Raji (cell line): ENCODE results near the gene PIF1.

Experiments used
- POLR2A ChIP-seq: IDR thresholded peaks from 2 replicates; pipeline ENCODE4 v1.6.1; 2011; ENCODE audit warnings: low read depth, low read length, control low read depth; ENCODE audit not compliant: insufficient read depth

PIF1 gene

GRCh38 chr15:64842096-64842939, 16.9 kb upstream of the PIF1 start:
- no peak for TF ChIP-seq POLR2A

GRCh38 chr15:64841344-64842095, 16.1 kb upstream of the PIF1 start, which contains the start of gene PLEKHO2:
PLEKHO2 (plus strand) TSS chr15:64841915; CDS start chr15:64842017, 102 bp downstream.
- TF ChIP-seq POLR2A: peak; percentile 81

- no peak for TF ChIP-seq POLR2A
Measured at GRCh38 chr15:64841060-64841343, 15.6 kb upstream of the PIF1 start.

- TF ChIP-seq POLR2A: no peak
Measured at GRCh38 chr15:64837502-64837901, 12.1 kb upstream of the PIF1 start.

GRCh38 chr15:64836023-64836536, 10.6 kb upstream of the PIF1 start:
- TF ChIP-seq POLR2A: no peak

- TF ChIP-seq POLR2A: no peak
Measured at GRCh38 chr15:64833690-64834089, 8.2 kb upstream of the PIF1 start.

GRCh38 chr15:64828985-64829384, 3.5 kb upstream of the PIF1 start:
- TF ChIP-seq POLR2A: no peak

GRCh38 chr15:64824929-64825430, 467 bp downstream of the PIF1 start:
- TF ChIP-seq POLR2A: no peak

- TF ChIP-seq POLR2A: no peak
Measured at GRCh38 chr15:64816452-64816851, 9.0 kb downstream of the PIF1 start.

GRCh38 chr15:64813075-64813474, 12.4 kb downstream of the PIF1 start:
- TF ChIP-seq POLR2A: no peak

- TF ChIP-seq POLR2A: no peak
Measured at GRCh38 chr15:64810497-64811326, 14.7 kb downstream of the PIF1 start.

- no peak for TF ChIP-seq POLR2A
Measured at GRCh38 chr15:64809649-64810496, 15.6 kb downstream of the PIF1 start.

- no peak for TF ChIP-seq POLR2A
Measured at GRCh38 chr15:64808785-64809453, 16.5 kb downstream of the PIF1 start.
